ENCODE measurements around the gene RAD51B. TPM values are rescaled to one million over a fixed set of nuclear protein-coding genes. Genes with fewer than 3 reads are reported as not detected.

RAD51B gene
- total RNA-seq, 1 experiment from 2014 or later, result 10.8 TPM

DNA sequence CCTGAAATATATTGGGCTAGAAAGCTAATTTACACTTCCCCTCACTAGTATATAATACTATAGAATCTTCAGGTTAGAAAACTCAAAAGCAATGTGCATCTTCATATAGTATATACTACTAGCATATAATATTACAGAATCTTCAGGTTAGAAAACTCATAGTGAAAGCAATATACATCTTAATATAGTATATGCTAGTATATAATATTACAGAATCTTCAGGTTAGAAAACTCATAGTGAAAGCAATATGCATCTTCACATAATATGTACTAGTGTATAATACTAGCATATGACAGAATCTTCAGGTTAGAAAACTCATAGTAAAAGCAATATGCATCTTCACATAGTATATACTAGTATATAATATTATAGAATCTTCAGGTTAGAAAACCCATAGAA lies 643.7 kb downstream of the RAD51B start:
- no peaks in the 10 kb centered on the region for H3K9me2 ChIP-seq (replicated peaks; ENCODE audit: low read length)
- no peaks in the 10 kb centered on the region for H4K20me1 ChIP-seq (ENCODE audit: low read length)
- H2AFZ ChIP-seq (ENCODE audit: low read length), result no peak overlapping the region
- no peak overlapping the region for H3K4me2 ChIP-seq (ENCODE audit: low read length)
- no peak overlapping the region for H3K27ac ChIP-seq (ENCODE audit: low read length)
- H3K27me3 ChIP-seq (ENCODE audit: low read length), result no peaks in the 10 kb centered on the region
- H3F3A ChIP-seq (ENCODE audit: low read length, unreplicated experiment), result peaks cover 6% of the 10 kb centered on the region
- no peak for ATAC-seq
- no peak overlapping the region for H3K4me3 ChIP-seq (ENCODE audit: low read length)
- H3K79me2 ChIP-seq (ENCODE audit: low read length), result no peaks in the 10 kb centered on the region
- no peak for DNase-seq
- H3K9ac ChIP-seq (ENCODE audit: low read length), result no peak overlapping the region
- BruUV-seq (replicated peaks), result no TSS peak
- CTCF ChIA-PET, result no interaction called here
- H3K36me3 ChIP-seq (ENCODE audit: low read depth, low read length), result no peaks in the 10 kb centered on the region
- no peaks in the 10 kb centered on the region for H3K9me3 ChIP-seq (ENCODE audit: low read length)
- intact Hi-C loops (cut with micrococcal nuclease), result no loop called here
- peaks cover 56% of the 10 kb centered on the region for H3K4me1 ChIP-seq (ENCODE audit: insufficient read depth, low read length)
- POLR2A ChIA-PET (ENCODE audit: unreplicated experiment), result no interaction called here
- TF ChIP-seq EZH2phosphoT487 (IDR thresholded peaks at IDR 0.05; ENCODE audit: borderline replicate concordance, low read length) (no peak), EZH2 (IDR thresholded peaks at IDR 0.05; ENCODE audit: low read length, unreplicated experiment) (no peak)
- TF ChIP-seq, protein P1, sequence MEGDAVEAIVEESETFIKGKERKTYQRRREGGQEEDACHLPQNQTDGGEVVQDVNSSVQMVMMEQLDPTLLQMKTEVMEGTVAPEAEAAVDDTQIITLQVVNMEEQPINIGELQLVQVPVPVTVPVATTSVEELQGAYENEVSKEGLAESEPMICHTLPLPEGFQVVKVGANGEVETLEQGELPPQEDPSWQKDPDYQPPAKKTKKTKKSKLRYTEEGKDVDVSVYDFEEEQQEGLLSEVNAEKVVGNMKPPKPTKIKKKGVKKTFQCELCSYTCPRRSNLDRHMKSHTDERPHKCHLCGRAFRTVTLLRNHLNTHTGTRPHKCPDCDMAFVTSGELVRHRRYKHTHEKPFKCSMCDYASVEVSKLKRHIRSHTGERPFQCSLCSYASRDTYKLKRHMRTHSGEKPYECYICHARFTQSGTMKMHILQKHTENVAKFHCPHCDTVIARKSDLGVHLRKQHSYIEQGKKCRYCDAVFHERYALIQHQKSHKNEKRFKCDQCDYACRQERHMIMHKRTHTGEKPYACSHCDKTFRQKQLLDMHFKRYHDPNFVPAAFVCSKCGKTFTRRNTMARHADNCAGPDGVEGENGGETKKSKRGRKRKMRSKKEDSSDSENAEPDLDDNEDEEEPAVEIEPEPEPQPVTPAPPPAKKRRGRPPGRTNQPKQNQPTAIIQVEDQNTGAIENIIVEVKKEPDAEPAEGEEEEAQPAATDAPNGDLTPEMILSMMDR (conservative IDR thresholded peaks at IDR 0.05; ENCODE audit: low read depth, low read length), result no peak

GRCh38 chr14:68463705-68464374 lies 644.3 kb downstream of the RAD51B start:
- TF ChIP-seq EZH2 (IDR thresholded peaks at IDR 0.05; ENCODE audit: low read length, unreplicated experiment), result no peak
- TF ChIP-seq, protein P1 (conservative IDR thresholded peaks at IDR 0.05; ENCODE audit: low read depth, low read length), result no peak
- TF ChIP-seq EZH2phosphoT487 (IDR thresholded peaks at IDR 0.05; ENCODE audit: borderline replicate concordance, low read length), result no peak
- Histone ChIP-seq H2AFZ (ENCODE audit: low read length) (no peak overlapping the region), H3K9me2 (replicated peaks; ENCODE audit: low read length) (no peaks in the 10 kb centered on the region), H3K4me3 (ENCODE audit: low read length) (no peak overlapping the region), H3K4me1 (ENCODE audit: insufficient read depth, low read length) (peaks cover 59% of the 10 kb centered on the region), H3K27me3 (ENCODE audit: low read length) (no peaks in the 10 kb centered on the region), H3K36me3 (ENCODE audit: low read depth, low read length) (no peaks in the 10 kb centered on the region), H3K27ac (ENCODE audit: low read length) (peak overlapping the region; percentile 25; the same call in 1 of the 2 replicates), H3K9me3 (ENCODE audit: low read length) (no peaks in the 10 kb centered on the region), H3K4me2 (ENCODE audit: low read length) (no peak overlapping the region), H4K20me1 (ENCODE audit: low read length) (no peaks in the 10 kb centered on the region), H3K9ac (ENCODE audit: low read length) (no peak overlapping the region), H3F3A (ENCODE audit: low read length, unreplicated experiment) (peaks cover 6% of the 10 kb centered on the region), H3K79me2 (ENCODE audit: low read length) (no peaks in the 10 kb centered on the region)
- POLR2A ChIA-PET (ENCODE audit: unreplicated experiment), result no interaction called here
- ATAC-seq (no peak), DNase-seq (peak; percentile 75)
- no TSS peak for BruUV-seq (replicated peaks)
- CTCF ChIA-PET, result no interaction called here
- intact Hi-C loops (cut with micrococcal nuclease), result loop anchor here (2.0 kb wide), 2 partner anchors 83 to 213 kb away; no protein-coding TSS in a partner anchor

DNA sequence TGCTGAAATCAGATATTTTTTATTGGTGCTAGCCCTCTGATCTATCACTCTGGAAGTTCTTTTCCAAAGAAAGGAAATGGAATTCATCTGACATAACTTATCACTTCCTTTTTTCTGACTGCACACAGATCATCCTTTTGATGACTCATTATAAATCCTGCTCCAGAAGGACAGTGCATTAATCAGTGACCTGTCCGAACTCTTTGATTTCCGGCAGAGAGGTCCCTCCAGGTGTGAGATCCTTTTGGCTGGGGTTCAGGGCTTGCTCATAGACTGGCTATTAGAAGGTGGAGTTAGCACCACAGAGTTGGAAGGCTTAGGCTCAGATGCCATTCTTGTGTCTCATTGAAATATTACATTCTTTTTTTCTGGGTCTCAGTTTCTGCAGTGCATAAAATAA lies 645.1 kb downstream of the RAD51B start:
- H4K20me1 ChIP-seq (ENCODE audit: low read length), result no peaks in the 10 kb centered on the region
- peak; percentile 97 for DNase-seq
- no peak overlapping the region for H3K9ac ChIP-seq (ENCODE audit: low read length)
- H3K79me2 ChIP-seq (ENCODE audit: low read length), result no peaks in the 10 kb centered on the region
- H3K27ac ChIP-seq (ENCODE audit: low read length), result peak overlapping the region; percentile 25
- peak overlapping the region; percentile 56 for H3K4me2 ChIP-seq (ENCODE audit: low read length)
- H3K4me3 ChIP-seq (ENCODE audit: low read length), result no peak overlapping the region
- no peaks in the 10 kb centered on the region for H3K27me3 ChIP-seq (ENCODE audit: low read length)
- H3K36me3 ChIP-seq (ENCODE audit: low read depth, low read length), result no peaks in the 10 kb centered on the region
- H3F3A ChIP-seq (ENCODE audit: low read length, unreplicated experiment), result no peaks in the 10 kb centered on the region
- intact Hi-C loops (cut with micrococcal nuclease), result loop anchor here (2.0 to 5.0 kb wide), 5 partner anchors 58 to 214 kb away; no protein-coding TSS in a partner anchor
- TF ChIP-seq EZH2phosphoT487 (IDR thresholded peaks at IDR 0.05; ENCODE audit: borderline replicate concordance, low read length), result no peak
- TF ChIP-seq, protein P1 (conservative IDR thresholded peaks at IDR 0.05; ENCODE audit: low read depth, low read length), result no peak
- TF ChIP-seq EZH2 (IDR thresholded peaks at IDR 0.05; ENCODE audit: low read length, unreplicated experiment), result no peak
- ATAC-seq, result peak; percentile 66
- ChIA-PET POLR2A (ENCODE audit: unreplicated experiment) (no interaction called here), CTCF (no interaction called here)
- H3K9me2 ChIP-seq (replicated peaks; ENCODE audit: low read length), result no peaks in the 10 kb centered on the region
- H3K4me1 ChIP-seq (ENCODE audit: insufficient read depth, low read length), result peaks cover 59% of the 10 kb centered on the region
- no TSS peak for BruUV-seq (replicated peaks)
- H3K9me3 ChIP-seq (ENCODE audit: low read length), result no peaks in the 10 kb centered on the region
- no peak overlapping the region for H2AFZ ChIP-seq (ENCODE audit: low read length)

All from PC-3 (cell line).